ENCODE results near the gene CDH23. TPM values are rescaled to one million over a fixed set of nuclear protein-coding genes. Genes with fewer than 3 reads are reported as not detected.

The CDH23 gene
- total and polyA plus RNA-seq, 9 of the 15 experiments (the other 6 are each of a cell fraction or from before 2014, with no cell fraction given): 0.18 to 1.2 (median 0.47) TPM

DNA sequence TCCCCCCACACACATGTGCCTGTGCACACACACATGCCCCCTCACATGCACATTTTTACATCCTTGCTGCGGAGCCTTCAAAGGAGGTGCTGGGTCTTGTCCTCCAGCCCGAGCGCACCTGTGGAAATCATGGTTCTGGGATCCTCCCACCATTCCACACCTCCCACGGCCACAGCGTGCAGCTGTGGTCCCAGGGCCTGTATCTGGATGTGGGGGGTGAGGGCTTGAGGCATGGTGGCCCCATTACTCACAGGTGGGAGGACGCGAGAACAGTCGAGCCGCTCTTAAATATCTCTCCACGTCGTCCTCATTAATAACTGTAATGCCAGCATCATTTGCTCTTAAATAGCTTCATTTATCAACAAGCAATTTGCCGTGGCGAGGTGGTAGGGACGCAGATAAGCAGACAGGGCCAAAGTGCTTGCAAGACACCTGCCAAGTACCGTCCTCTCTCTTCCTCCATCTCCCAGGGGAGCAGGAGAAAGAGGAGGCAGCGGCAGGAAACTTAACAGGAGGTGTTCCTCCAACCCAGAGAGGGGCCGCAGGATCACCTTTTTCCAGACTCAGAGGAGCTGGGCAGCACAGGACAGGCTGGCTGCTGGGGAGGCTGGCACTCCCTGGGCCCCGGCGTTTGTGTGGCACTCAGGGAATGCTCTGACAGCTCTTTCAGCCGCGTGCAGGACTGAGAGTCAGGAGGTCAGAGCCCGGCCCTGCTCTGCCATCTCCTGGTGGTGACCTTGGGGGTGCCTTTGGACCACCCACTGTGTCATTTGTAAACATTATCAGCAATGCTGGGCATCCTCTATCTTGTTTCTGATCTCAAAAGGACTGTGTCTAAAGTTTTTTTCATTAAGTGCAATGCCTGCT, 87.4 kb downstream of the CDH23 start:
- Histone ChIP-seq H3K79me2 (ENCODE audit: control insufficient read depth, insufficient read depth, low read length) (no peaks in the 10 kb centered on the region), H3K36me3 (ENCODE audit: control insufficient read depth, insufficient read depth, low read length) (no peaks in the 10 kb centered on the region), H3K4me1 (replicated peaks in 1 of 2; ENCODE audit: control insufficient read depth in 2 of 2, insufficient read depth in 2 of 2, low read length in 2 of 2) (no peaks in the 10 kb centered on the region), H2AFZ (ENCODE audit: low read depth, low read length) (no peak overlapping the region), H3K27me3 (ENCODE audit: control insufficient read depth in 2 of 2, insufficient read depth in 2 of 2, low read length in 2 of 2) (peaks cover 39 to 59% of the 10 kb centered on the region in 2 experiments; a peak in 4 of 5 replicates), H3K27ac (ENCODE audit: extremely low read depth, low read depth, low read length) (no peak overlapping the region), H3K4me2 (ENCODE audit: insufficient read depth, low read length) (no peak overlapping the region), H4K20me1 (replicated peaks; ENCODE audit: control insufficient read depth, insufficient read depth, low read length) (peaks cover 9% of the 10 kb centered on the region), H3K9me3 (replicated peaks; ENCODE audit: control insufficient read depth, insufficient read depth, low read depth, low read length) (no peaks in the 10 kb centered on the region), H3K4me3 (no peak overlapping the region), H3K9ac (ENCODE audit: insufficient read depth in 1 of 2, low read depth in 2 of 2, low read length in 2 of 2) (no peak overlapping the region), H3K9me1 (ENCODE audit: control insufficient read depth, insufficient read depth, low read length) (no peaks in the 10 kb centered on the region)
- POLR2A ChIA-PET: interaction anchor here (0.6 kb wide), 1 partner anchor 14 kb away, joined by 3 read pairs; no protein-coding TSS in a partner anchor
- TF ChIP-seq, protein P1, sequence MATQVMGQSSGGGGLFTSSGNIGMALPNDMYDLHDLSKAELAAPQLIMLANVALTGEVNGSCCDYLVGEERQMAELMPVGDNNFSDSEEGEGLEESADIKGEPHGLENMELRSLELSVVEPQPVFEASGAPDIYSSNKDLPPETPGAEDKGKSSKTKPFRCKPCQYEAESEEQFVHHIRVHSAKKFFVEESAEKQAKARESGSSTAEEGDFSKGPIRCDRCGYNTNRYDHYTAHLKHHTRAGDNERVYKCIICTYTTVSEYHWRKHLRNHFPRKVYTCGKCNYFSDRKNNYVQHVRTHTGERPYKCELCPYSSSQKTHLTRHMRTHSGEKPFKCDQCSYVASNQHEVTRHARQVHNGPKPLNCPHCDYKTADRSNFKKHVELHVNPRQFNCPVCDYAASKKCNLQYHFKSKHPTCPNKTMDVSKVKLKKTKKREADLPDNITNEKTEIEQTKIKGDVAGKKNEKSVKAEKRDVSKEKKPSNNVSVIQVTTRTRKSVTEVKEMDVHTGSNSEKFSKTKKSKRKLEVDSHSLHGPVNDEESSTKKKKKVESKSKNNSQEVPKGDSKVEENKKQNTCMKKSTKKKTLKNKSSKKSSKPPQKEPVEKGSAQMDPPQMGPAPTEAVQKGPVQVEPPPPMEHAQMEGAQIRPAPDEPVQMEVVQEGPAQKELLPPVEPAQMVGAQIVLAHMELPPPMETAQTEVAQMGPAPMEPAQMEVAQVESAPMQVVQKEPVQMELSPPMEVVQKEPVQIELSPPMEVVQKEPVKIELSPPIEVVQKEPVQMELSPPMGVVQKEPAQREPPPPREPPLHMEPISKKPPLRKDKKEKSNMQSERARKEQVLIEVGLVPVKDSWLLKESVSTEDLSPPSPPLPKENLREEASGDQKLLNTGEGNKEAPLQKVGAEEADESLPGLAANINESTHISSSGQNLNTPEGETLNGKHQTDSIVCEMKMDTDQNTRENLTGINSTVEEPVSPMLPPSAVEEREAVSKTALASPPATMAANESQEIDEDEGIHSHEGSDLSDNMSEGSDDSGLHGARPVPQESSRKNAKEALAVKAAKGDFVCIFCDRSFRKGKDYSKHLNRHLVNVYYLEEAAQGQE (IDR thresholded peaks at IDR 0.05; ENCODE audit: borderline replicate concordance): peak; percentile 18; the same call in 1 of the 2 replicates
- TF ChIP-seq, protein P1 (CRISPR knock-in tag; IDR thresholded peaks at IDR 0.05; ENCODE audit: low read depth): no peak
- TF ChIP-seq, protein P2, sequence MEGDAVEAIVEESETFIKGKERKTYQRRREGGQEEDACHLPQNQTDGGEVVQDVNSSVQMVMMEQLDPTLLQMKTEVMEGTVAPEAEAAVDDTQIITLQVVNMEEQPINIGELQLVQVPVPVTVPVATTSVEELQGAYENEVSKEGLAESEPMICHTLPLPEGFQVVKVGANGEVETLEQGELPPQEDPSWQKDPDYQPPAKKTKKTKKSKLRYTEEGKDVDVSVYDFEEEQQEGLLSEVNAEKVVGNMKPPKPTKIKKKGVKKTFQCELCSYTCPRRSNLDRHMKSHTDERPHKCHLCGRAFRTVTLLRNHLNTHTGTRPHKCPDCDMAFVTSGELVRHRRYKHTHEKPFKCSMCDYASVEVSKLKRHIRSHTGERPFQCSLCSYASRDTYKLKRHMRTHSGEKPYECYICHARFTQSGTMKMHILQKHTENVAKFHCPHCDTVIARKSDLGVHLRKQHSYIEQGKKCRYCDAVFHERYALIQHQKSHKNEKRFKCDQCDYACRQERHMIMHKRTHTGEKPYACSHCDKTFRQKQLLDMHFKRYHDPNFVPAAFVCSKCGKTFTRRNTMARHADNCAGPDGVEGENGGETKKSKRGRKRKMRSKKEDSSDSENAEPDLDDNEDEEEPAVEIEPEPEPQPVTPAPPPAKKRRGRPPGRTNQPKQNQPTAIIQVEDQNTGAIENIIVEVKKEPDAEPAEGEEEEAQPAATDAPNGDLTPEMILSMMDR (IDR thresholded peaks at IDR 0.05 in 2 of 3, conservative IDR thresholded peaks at IDR 0.05 in 1 of 3; ENCODE audit: insufficient read depth in 2 of 3, low read depth in 1 of 3, low read length in 3 of 3): peak in 1 of 3 experiments; percentile 30; a peak in 1 of 6 replicates
- TF ChIP-seq RAD21 (CRISPR knock-in tag; conservative IDR thresholded peaks at IDR 0.05 in 1 of 2, IDR thresholded peaks at IDR 0.05 in 1 of 2) (peak in 1 of 2 experiments; percentile 20; a peak in 2 of 4 replicates), NCOA4 (IDR thresholded peaks at IDR 0.05; ENCODE audit: partially characterized antibody) (no peak)
- in situ Hi-C loops (cut with MboI): no loop called here
- DNase-seq (ENCODE audit: extremely low read depth in 1 of 4, low spot score in 3 of 4) (no peak), FAIRE-seq (no peak), ATAC-seq (no peak)
- 2% methylated on average over 22 of the region's 22 CpGs for whole genome bisulfite sequencing (ENCODE audit: insufficient coverage, low coverage, missing lambda C conversion rate)
- CTCF ChIA-PET (ENCODE audit: low intra/inter-chr PET ratio): no interaction called here
- no TSS peak for BruUV-seq (replicated peaks)
- intact Hi-C loops (cut with micrococcal nuclease): loop anchor here (5.0 kb wide), 1 partner anchor 167 kb away; the partner anchor contains the start of gene SLC29A3
